Smooth muscle cell (in vitro differentiated cells): ENCODE measurements around the gene EPSTI1. TPM values are rescaled to one million over a fixed set of nuclear protein-coding genes. Genes with fewer than 3 reads are reported as not detected.

Experiments used
- DNase-seq: peaks from one replicate; lab custom pipeline; 2025; ENCODE audit not compliant: unreplicated experiment; lab: John Stamatoyannopoulos, UW
- H2AFZ ChIP-seq: fragments of 200-600 bp; sonication (generic); 2 replicates; pipeline ENCODE4 v1.6.0; 2016; ENCODE audit warnings: antibody characterized with exemption, low read depth, mild to moderate bottlenecking
- H3F3A ChIP-seq: fragments of 200-600 bp; sonication (generic); 2 replicates; pipeline ENCODE4 v1.6.0; 2017; ENCODE audit warnings: antibody characterized with exemption, low read depth
- H3K27ac ChIP-seq: fragments of 200-600 bp; sonication (generic); 2 replicates; pipeline ENCODE4 v1.5.1; 2016; ENCODE audit warnings: low read depth, mild to moderate bottlenecking
- H3K27me3 ChIP-seq: fragments of 200-600 bp; sonication (generic); 2 replicates; pipeline ENCODE4 v1.6.1; 2016; ENCODE audit warnings: low read depth, mild to moderate bottlenecking
- H3K36me3 ChIP-seq: fragments of 200-600 bp; sonication (generic); 2 replicates; pipeline ENCODE4 v1.5.1; 2016; ENCODE audit warnings: low read depth
- H3K4me1 ChIP-seq: fragments of 200-600 bp; sonication (generic); 2 replicates; pipeline ENCODE4 v1.5.1; 2016; ENCODE audit warnings: low read depth
- H3K4me2 ChIP-seq: fragments of 200-600 bp; sonication (generic); 2 replicates; pipeline ENCODE4 v1.6.0; 2016; ENCODE audit warnings: mild to moderate bottlenecking
- H3K4me3 ChIP-seq: fragments of 200-600 bp; sonication (generic); 2 replicates; pipeline ENCODE4 v1.5.1; 2016; ENCODE audit warnings: mild to moderate bottlenecking
- H3K79me2 ChIP-seq: fragments of 200-600 bp; sonication (generic); 2 replicates; pipeline ENCODE4 v1.6.0; 2016; ENCODE audit warnings: low read depth, mild to moderate bottlenecking
- H3K9ac ChIP-seq: fragments of 200-600 bp; sonication (generic); 2 replicates; pipeline ENCODE4 v1.6.0; 2016; ENCODE audit warnings: low read depth
- H3K9me3 ChIP-seq: fragments of 200-600 bp; sonication (generic); replicated peaks from 2 replicates; pipeline ENCODE4 v1.5.1; 2016; ENCODE audit warnings: low read depth
- H4K20me1 ChIP-seq: fragments of 200-600 bp; sonication (generic); 2 replicates; pipeline ENCODE4 v1.6.0; 2016; ENCODE audit warnings: low read depth
- CTCF ChIP-seq: fragments of 200-600 bp; sonication (generic); IDR thresholded peaks from 2 replicates; pipeline ENCODE4 v1.5.1; 2017; ENCODE audit warnings: borderline replicate concordance, mild to moderate bottlenecking, antibody characterized with exemption; ENCODE audit not compliant: insufficient read depth, poor library complexity, severe bottlenecking
- WGBS: methylation state at CpG from one replicate; pipeline ENCODE4 v1.1.7; 2016; ENCODE audit warnings: low lambda C conversion rate; 5-methylcytosine and 5-hydroxymethylcytosine counted together
- polyA plus RNA-seq: library from polyadenylated mRNA; unstranded; fragments of >200 nt; fragmentation: Nextera tagmentation; extraction: Ambion mirVana; gene quantifications from 2 replicates; pipeline ENCODE4 v1.2.1, GENCODE V29; 2016
- total RNA-seq: library from RNA; depleted of rRNA; stranded (reverse); fragments of >200 nt; gene quantifications from 2 replicates; pipeline ENCODE4 v1.2.3, GENCODE V29; 2014

The EPSTI1 gene
- total and polyA plus RNA-seq, 2 experiments from 2014 or later, result 2.4 to 3.3 TPM

- H3K9ac ChIP-seq, result no peak overlapping the region
- H3K27me3 ChIP-seq, result no peaks in the 10 kb centered on the region
- H4K20me1 ChIP-seq, result no peaks in the 10 kb centered on the region
- no peak for TF ChIP-seq CTCF
- no peaks in the 10 kb centered on the region for H3K4me1 ChIP-seq
- no peak overlapping the region for H3K4me2 ChIP-seq
- WGBS, result 81% methylated on average over 2 of the region's 2 CpGs
- H3K9me3 ChIP-seq, result no peaks in the 10 kb centered on the region
- H3F3A ChIP-seq, result no peaks in the 10 kb centered on the region
- no peak overlapping the region for H3K4me3 ChIP-seq
- no peak for DNase-seq
- no peak overlapping the region for H3K27ac ChIP-seq
- H3K79me2 ChIP-seq, result no peaks in the 10 kb centered on the region
- H2AFZ ChIP-seq, result no peak overlapping the region
- H3K36me3 ChIP-seq, result no peaks in the 10 kb centered on the region
Measured at GRCh38 chr13:42905579-42905978, 86.5 kb downstream of the EPSTI1 start.

GRCh38 chr13:42899266-42899665, 92.8 kb downstream of the EPSTI1 start:
- Histone ChIP-seq H3K4me3 (no peak overlapping the region), H3K79me2 (no peaks in the 10 kb centered on the region), H3K9me3 (no peaks in the 10 kb centered on the region), H2AFZ (no peak overlapping the region), H3K4me1 (no peaks in the 10 kb centered on the region), H3K27me3 (no peaks in the 10 kb centered on the region), H3F3A (no peaks in the 10 kb centered on the region), H3K27ac (no peak overlapping the region), H3K4me2 (no peak overlapping the region), H3K9ac (no peak overlapping the region), H4K20me1 (no peaks in the 10 kb centered on the region), H3K36me3 (no peaks in the 10 kb centered on the region)
- no peak for DNase-seq
- WGBS, result 90% methylated on average over 3 of the region's 3 CpGs
- TF ChIP-seq CTCF, result no peak

GRCh38 chr13:42895776-42896175, 96.3 kb downstream of the EPSTI1 start:
- Histone ChIP-seq H3K79me2 (no peaks in the 10 kb centered on the region), H3K9me3 (no peaks in the 10 kb centered on the region), H3K4me2 (no peak overlapping the region), H3K9ac (no peak overlapping the region), H2AFZ (no peak overlapping the region), H3K27ac (no peak overlapping the region), H3K27me3 (no peaks in the 10 kb centered on the region), H3F3A (no peaks in the 10 kb centered on the region), H3K4me3 (no peak overlapping the region), H3K36me3 (no peaks in the 10 kb centered on the region), H4K20me1 (no peaks in the 10 kb centered on the region), H3K4me1 (no peaks in the 10 kb centered on the region)
- WGBS, result 93% methylated on average over 3 of the region's 3 CpGs
- no peak for DNase-seq
- no peak for TF ChIP-seq CTCF

- no peaks in the 10 kb centered on the region for H3K27me3 ChIP-seq
- no peaks in the 10 kb centered on the region for H3K36me3 ChIP-seq
- no peaks in the 10 kb centered on the region for H3F3A ChIP-seq
- H3K4me1 ChIP-seq, result no peaks in the 10 kb centered on the region
- no peak overlapping the region for H2AFZ ChIP-seq
- no peaks in the 10 kb centered on the region for H4K20me1 ChIP-seq
- no peaks in the 10 kb centered on the region for H3K79me2 ChIP-seq
- no peak for DNase-seq
- H3K9me3 ChIP-seq, result no peaks in the 10 kb centered on the region
- H3K27ac ChIP-seq, result no peak overlapping the region
- H3K9ac ChIP-seq, result no peak overlapping the region
- 73% methylated on average over 4 of the region's 4 CpGs for WGBS
- TF ChIP-seq CTCF, result no peak
- H3K4me2 ChIP-seq, result no peak overlapping the region
- no peak overlapping the region for H3K4me3 ChIP-seq
Measured at GRCh38 chr13:42894765-42895243, 97.2 kb downstream of the EPSTI1 start.
